ENCODE measurements around the gene NINL.

Gene NINL

GRCh38 chr20:25497586-25498279 lies 87.6 kb downstream of the NINL start:
- no peak for DNase-seq (ENCODE audit: low read depth)
- H3K4me3 ChIP-seq (ENCODE audit: low read depth, low read length): no peak overlapping the region
- TF ChIP-seq POLR2A (IDR thresholded peaks at IDR 0.05; ENCODE audit: extremely low read depth, insufficient read length): no peak
- TF ChIP-seq CTCF (IDR thresholded peaks at IDR 0.05; ENCODE audit: low read depth, low read length): no peak
- TF ChIP-seq MYC (IDR thresholded peaks at IDR 0.05; ENCODE audit: low read depth, low read length): no peak
- no peak for TF ChIP-seq MAX (IDR thresholded peaks at IDR 0.05; ENCODE audit: low read depth, low read length)

- TF ChIP-seq POLR2A (IDR thresholded peaks at IDR 0.05; ENCODE audit: extremely low read depth, insufficient read length) (no peak), CTCF (IDR thresholded peaks at IDR 0.05; ENCODE audit: low read depth, low read length) (no peak), MYC (IDR thresholded peaks at IDR 0.05; ENCODE audit: low read depth, low read length) (no peak), MAX (IDR thresholded peaks at IDR 0.05; ENCODE audit: low read depth, low read length) (no peak)
- H3K4me3 ChIP-seq (ENCODE audit: low read depth, low read length): no peak overlapping the region
- DNase-seq (ENCODE audit: low read depth): no peak
These were observed 88.3 kb downstream of the NINL start for GRCh38 chr20:25496968-25497401.

- no peak for DNase-seq (ENCODE audit: low read depth)
- TF ChIP-seq MAX (IDR thresholded peaks at IDR 0.05; ENCODE audit: low read depth, low read length) (no peak), POLR2A (IDR thresholded peaks at IDR 0.05; ENCODE audit: extremely low read depth, insufficient read length) (no peak), MYC (IDR thresholded peaks at IDR 0.05; ENCODE audit: low read depth, low read length) (no peak), CTCF (IDR thresholded peaks at IDR 0.05; ENCODE audit: low read depth, low read length) (no peak)
- no peak overlapping the region for H3K4me3 ChIP-seq (ENCODE audit: low read depth, low read length)
These were observed 89.0 kb downstream of the NINL start for GRCh38 chr20:25496165-25496967.

- no peak for TF ChIP-seq MYC (IDR thresholded peaks at IDR 0.05; ENCODE audit: low read depth, low read length)
- DNase-seq (ENCODE audit: low read depth): peak; percentile 33
- H3K4me3 ChIP-seq (ENCODE audit: low read depth, low read length): no peak overlapping the region
These were observed 90.0 kb downstream of the NINL start for GRCh38 chr20:25495189-25495824.

- TF ChIP-seq MYC (IDR thresholded peaks at IDR 0.05; ENCODE audit: low read depth, low read length) (no peak), MAX (IDR thresholded peaks at IDR 0.05; ENCODE audit: low read depth, low read length) (no peak), CTCF (IDR thresholded peaks at IDR 0.05; ENCODE audit: low read depth, low read length) (no peak), POLR2A (IDR thresholded peaks at IDR 0.05; ENCODE audit: extremely low read depth, insufficient read length) (no peak)
- no peak for DNase-seq (ENCODE audit: low read depth)
- H3K4me3 ChIP-seq (ENCODE audit: low read depth, low read length): no peak overlapping the region
These were observed 90.7 kb downstream of the NINL start for GRCh38 chr20:25494506-25495188.

Measured in NB4 (cell line).